K562 (cell line): ENCODE data around the gene UBE2M. TPM values are rescaled to one million over a fixed set of nuclear protein-coding genes. Genes with fewer than 3 reads are reported as not detected.

ENCODE experiments used
- GABPB1 ChIP-seq: sonication (generic); formaldehyde crosslinking; IDR thresholded peaks from 2 replicates; pipeline ENCODE4 v1.8.0; 2022; ENCODE audit warnings: mild to moderate bottlenecking, missing genetic modification reagents
- MLLT1 ChIP-seq, 2 experiments: fragments of 450-650 bp; IDR thresholded peaks; 2 replicates each; pipeline ENCODE4 v1.6.1; 2016
- PCBP1 ChIP-seq: fragments of 200-400 bp; formaldehyde crosslinking; IDR thresholded peaks from 2 replicates; pipeline ENCODE4 v1.6.1; 2018; ENCODE audit warnings: mild to moderate bottlenecking, low read depth, low read length; ENCODE audit not compliant: poor library complexity, severe bottlenecking
- SMAD4 ChIP-seq: fragments of 250-450 bp; sonication (Bioruptor Pico); conservative IDR thresholded peaks from 2 replicates; pipeline ENCODE4 v1.8.0; 2021; ENCODE audit warnings: inconsistent platforms, mild to moderate bottlenecking, moderate library complexity
- ZBTB26 ChIP-seq: fragments of 450-650 bp; formaldehyde crosslinking; IDR thresholded peaks from 2 replicates; pipeline ENCODE4 v1.4.0; 2022; ENCODE audit warnings: missing genetic modification characterization
- polyA plus RNA-seq, 8 experiments: library from polyadenylated mRNA; depleted of rRNA in 4 of 8; stranded (reverse) in 5 of 8; unstranded in 3 of 8; fragments of >200 nt; fragmentation: Nextera tagmentation in 2 of 8; fragmentation: Illumina TruSeq in 1 of 8; extraction: Ambion mirVana in 2 of 8; extraction: Trizol in 1 of 8; gene quantifications; 2 replicates each; pipeline versions ENCODE4 v1.2.1 to v1.2.3, GENCODE V29; 2011 to 2014; ENCODE audit warnings: inconsistent platforms in 1 of 8, missing spikeins in 1 of 8
- total RNA-seq, 7 experiments: library from RNA; depleted of rRNA in 6 of 7; stranded (reverse); fragments of >200 nt in 6 of 7; fragmentation: Illumina TruSeq in 2 of 7; extraction: Trizol in 2 of 7; gene quantifications; 2 replicates each; pipeline versions ENCODE4 v1.2.1 to v1.2.3, GENCODE V29; 2011 to 2021; ENCODE audit warnings: low replicate concordance in 1 of 7
- TF ChIP-seq, protein P1 (sequence below): fragments of 450-650 bp; IDR thresholded peaks from 2 replicates; pipeline ENCODE4 v1.6.1; 2016; ENCODE audit warnings: mild to moderate bottlenecking, moderate library complexity
- TF ChIP-seq, protein P2 (sequence below), 3 experiments: fragments of 200-800 bp in 1 of 3; fragments of 250-450 bp in 1 of 3; fragments of 450-650 bp in 1 of 3; sonication (Bioruptor Pico) in 1 of 3; sonication (Bioruptor generic) in 1 of 3; formaldehyde crosslinking in 1 of 3; IDR thresholded peaks; 2 replicates each; pipeline versions ENCODE4 v1.6.1 to v1.8.0; 2016 to 2022; ENCODE audit warnings: mild to moderate bottlenecking in 2 of 3, missing genetic modification characterization in 2 of 3, missing compliant biosample characterization in 1 of 3, moderate library complexity in 1 of 3

UBE2M gene
- total and polyA plus RNA-seq, 9 of the 15 experiments (the other 6 are each of a cell fraction or from before 2014, with no cell fraction given) = 0.92 to 163 (median 85.7) TPM

DNA sequence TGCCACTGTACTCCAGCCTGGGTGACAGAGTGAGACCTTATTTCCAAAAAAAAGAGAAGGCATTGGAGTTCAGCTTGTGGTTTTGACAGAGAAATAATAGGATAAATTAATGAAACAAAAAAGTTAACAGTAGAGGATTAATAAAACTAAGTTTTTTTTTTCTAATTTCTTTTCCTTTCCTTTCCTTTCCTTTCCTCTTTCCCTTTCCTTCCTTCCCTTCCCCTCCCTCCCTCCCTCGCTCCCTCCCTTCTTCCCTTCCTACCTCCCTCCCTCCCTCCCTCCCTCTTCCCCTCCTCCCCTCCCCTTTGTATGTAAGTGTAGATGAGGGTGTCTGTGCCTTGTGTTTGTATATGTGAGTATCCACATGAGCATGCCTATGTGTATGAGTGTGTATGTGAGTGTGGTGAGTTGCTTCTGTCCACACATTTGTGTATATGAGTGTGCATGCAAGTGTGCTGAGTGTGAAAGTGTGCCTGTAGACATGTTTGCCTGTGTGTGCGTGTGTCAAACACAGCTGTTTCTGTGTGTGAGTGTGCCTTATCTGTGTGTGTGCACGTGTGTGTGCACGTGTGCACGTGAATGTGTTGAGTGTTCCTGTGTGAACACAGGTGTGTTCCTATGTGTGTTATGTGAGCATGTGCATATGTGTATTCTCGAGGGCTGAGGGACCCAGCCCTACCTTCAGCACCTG is 27.2 kb upstream of the UBE2M start (continued):
- TF ChIP-seq, protein P1, sequence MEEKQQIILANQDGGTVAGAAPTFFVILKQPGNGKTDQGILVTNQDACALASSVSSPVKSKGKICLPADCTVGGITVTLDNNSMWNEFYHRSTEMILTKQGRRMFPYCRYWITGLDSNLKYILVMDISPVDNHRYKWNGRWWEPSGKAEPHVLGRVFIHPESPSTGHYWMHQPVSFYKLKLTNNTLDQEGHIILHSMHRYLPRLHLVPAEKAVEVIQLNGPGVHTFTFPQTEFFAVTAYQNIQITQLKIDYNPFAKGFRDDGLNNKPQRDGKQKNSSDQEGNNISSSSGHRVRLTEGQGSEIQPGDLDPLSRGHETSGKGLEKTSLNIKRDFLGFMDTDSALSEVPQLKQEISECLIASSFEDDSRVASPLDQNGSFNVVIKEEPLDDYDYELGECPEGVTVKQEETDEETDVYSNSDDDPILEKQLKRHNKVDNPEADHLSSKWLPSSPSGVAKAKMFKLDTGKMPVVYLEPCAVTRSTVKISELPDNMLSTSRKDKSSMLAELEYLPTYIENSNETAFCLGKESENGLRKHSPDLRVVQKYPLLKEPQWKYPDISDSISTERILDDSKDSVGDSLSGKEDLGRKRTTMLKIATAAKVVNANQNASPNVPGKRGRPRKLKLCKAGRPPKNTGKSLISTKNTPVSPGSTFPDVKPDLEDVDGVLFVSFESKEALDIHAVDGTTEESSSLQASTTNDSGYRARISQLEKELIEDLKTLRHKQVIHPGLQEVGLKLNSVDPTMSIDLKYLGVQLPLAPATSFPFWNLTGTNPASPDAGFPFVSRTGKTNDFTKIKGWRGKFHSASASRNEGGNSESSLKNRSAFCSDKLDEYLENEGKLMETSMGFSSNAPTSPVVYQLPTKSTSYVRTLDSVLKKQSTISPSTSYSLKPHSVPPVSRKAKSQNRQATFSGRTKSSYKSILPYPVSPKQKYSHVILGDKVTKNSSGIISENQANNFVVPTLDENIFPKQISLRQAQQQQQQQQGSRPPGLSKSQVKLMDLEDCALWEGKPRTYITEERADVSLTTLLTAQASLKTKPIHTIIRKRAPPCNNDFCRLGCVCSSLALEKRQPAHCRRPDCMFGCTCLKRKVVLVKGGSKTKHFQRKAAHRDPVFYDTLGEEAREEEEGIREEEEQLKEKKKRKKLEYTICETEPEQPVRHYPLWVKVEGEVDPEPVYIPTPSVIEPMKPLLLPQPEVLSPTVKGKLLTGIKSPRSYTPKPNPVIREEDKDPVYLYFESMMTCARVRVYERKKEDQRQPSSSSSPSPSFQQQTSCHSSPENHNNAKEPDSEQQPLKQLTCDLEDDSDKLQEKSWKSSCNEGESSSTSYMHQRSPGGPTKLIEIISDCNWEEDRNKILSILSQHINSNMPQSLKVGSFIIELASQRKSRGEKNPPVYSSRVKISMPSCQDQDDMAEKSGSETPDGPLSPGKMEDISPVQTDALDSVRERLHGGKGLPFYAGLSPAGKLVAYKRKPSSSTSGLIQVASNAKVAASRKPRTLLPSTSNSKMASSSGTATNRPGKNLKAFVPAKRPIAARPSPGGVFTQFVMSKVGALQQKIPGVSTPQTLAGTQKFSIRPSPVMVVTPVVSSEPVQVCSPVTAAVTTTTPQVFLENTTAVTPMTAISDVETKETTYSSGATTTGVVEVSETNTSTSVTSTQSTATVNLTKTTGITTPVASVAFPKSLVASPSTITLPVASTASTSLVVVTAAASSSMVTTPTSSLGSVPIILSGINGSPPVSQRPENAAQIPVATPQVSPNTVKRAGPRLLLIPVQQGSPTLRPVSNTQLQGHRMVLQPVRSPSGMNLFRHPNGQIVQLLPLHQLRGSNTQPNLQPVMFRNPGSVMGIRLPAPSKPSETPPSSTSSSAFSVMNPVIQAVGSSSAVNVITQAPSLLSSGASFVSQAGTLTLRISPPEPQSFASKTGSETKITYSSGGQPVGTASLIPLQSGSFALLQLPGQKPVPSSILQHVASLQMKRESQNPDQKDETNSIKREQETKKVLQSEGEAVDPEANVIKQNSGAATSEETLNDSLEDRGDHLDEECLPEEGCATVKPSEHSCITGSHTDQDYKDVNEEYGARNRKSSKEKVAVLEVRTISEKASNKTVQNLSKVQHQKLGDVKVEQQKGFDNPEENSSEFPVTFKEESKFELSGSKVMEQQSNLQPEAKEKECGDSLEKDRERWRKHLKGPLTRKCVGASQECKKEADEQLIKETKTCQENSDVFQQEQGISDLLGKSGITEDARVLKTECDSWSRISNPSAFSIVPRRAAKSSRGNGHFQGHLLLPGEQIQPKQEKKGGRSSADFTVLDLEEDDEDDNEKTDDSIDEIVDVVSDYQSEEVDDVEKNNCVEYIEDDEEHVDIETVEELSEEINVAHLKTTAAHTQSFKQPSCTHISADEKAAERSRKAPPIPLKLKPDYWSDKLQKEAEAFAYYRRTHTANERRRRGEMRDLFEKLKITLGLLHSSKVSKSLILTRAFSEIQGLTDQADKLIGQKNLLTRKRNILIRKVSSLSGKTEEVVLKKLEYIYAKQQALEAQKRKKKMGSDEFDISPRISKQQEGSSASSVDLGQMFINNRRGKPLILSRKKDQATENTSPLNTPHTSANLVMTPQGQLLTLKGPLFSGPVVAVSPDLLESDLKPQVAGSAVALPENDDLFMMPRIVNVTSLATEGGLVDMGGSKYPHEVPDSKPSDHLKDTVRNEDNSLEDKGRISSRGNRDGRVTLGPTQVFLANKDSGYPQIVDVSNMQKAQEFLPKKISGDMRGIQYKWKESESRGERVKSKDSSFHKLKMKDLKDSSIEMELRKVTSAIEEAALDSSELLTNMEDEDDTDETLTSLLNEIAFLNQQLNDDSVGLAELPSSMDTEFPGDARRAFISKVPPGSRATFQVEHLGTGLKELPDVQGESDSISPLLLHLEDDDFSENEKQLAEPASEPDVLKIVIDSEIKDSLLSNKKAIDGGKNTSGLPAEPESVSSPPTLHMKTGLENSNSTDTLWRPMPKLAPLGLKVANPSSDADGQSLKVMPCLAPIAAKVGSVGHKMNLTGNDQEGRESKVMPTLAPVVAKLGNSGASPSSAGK = peak; percentile 36; the same call in 1 of the 2 replicates
- TF ChIP-seq GABPB1 (CRISPR knock-in tag) (no peak), ZBTB26 (CRISPR knock-in tag) (no peak), MLLT1 (IDR thresholded peaks at IDR 0.05) (peak; percentile 14 to 62; a peak in 1 of 4 replicates), SMAD4 (CRISPR knock-in tag) (0 out of 2 replicates have a peak, but pooled peaks have one; percentile 10), PCBP1 (peak; percentile 74)
- TF ChIP-seq, protein P2, sequence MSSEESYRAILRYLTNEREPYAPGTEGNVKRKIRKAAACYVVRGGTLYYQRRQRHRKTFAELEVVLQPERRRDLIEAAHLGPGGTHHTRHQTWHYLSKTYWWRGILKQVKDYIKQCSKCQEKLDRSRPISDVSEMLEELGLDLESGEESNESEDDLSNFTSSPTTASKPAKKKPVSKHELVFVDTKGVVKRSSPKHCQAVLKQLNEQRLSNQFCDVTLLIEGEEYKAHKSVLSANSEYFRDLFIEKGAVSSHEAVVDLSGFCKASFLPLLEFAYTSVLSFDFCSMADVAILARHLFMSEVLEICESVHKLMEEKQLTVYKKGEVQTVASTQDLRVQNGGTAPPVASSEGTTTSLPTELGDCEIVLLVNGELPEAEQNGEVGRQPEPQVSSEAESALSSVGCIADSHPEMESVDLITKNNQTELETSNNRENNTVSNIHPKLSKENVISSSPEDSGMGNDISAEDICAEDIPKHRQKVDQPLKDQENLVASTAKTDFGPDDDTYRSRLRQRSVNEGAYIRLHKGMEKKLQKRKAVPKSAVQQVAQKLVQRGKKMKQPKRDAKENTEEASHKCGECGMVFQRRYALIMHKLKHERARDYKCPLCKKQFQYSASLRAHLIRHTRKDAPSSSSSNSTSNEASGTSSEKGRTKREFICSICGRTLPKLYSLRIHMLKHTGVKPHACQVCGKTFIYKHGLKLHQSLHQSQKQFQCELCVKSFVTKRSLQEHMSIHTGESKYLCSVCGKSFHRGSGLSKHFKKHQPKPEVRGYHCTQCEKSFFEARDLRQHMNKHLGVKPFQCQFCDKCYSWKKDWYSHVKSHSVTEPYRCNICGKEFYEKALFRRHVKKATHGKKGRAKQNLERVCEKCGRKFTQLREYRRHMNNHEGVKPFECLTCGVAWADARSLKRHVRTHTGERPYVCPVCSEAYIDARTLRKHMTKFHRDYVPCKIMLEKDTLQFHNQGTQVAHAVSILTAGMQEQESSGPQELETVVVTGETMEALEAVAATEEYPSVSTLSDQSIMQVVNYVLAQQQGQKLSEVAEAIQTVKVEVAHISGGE (CRISPR knock-in tag; IDR thresholded peaks at IDR 0.05) = no peak
